DND-41 (cell line): ENCODE data around the gene PTPRCAP.

ENCODE experiments used
- CTCF ChIP-seq: IDR thresholded peaks from 2 replicates; pipeline ENCODE4 v1.5.1; 2012; ENCODE audit warnings: borderline replicate concordance, low read length, moderate library complexity, mild to moderate bottlenecking; ENCODE audit not compliant: poor library complexity, severe bottlenecking; ENCODE audit errors: extremely low read depth
- EZH2 ChIP-seq: IDR thresholded peaks from 3 replicates; pipeline ENCODE4 v1.6.1; 2012; ENCODE audit warnings: borderline replicate concordance, low read depth, mild to moderate bottlenecking, moderate library complexity, low read length, inconsistent platforms; ENCODE audit not compliant: severe bottlenecking

- TF ChIP-seq CTCF (peak; percentile 16), EZH2 (no peak)
Measured at GRCh38 chr11:67409781-67410368, 27.6 kb downstream of the PTPRCAP start.
